ENCODE measurements around the gene ADGRL2. TPM values are rescaled to one million over a fixed set of nuclear protein-coding genes. Genes with fewer than 3 reads are reported as not detected.

ADGRL2 gene
- total RNA-seq, 1 experiment from 2014 or later = 25.3 TPM

GRCh38 chr1:81899214-81899821 is 98.6 kb downstream of the ADGRL2 start:
- no peaks in the 10 kb centered on the region for H3K9me2 ChIP-seq (ENCODE audit: insufficient read depth)
- no peaks in the 10 kb centered on the region for H3K9me3 ChIP-seq (ENCODE audit: insufficient read depth, low read depth)
- H3F3A ChIP-seq (ENCODE audit: insufficient read depth, low read depth) = no peaks in the 10 kb centered on the region
- BruUV-seq (replicated peaks) = no TSS peak
- H3K4me2 ChIP-seq = no peak overlapping the region
- H2AFZ ChIP-seq = no peak overlapping the region
- no peak for DNase-seq
- no peaks in the 10 kb centered on the region; the same call in 1 of the 2 replicates for H4K20me1 ChIP-seq (ENCODE audit: insufficient read depth)
- no peaks in the 10 kb centered on the region for H3K4me1 ChIP-seq (replicated peaks; ENCODE audit: insufficient read depth)
- H3K4me3 ChIP-seq = no peak overlapping the region
- ChIA-PET POLR2A (ENCODE audit: unreplicated experiment) (no interaction called here), CTCF (no interaction called here)
- no peaks in the 10 kb centered on the region for H3K79me2 ChIP-seq (ENCODE audit: low read depth)
- intact Hi-C loops (cut with micrococcal nuclease; ENCODE audit: unreplicated experiment) = no loop called here
- no peak overlapping the region for H3K27ac ChIP-seq
- no peaks in the 10 kb centered on the region for H3K36me3 ChIP-seq (ENCODE audit: low read depth)
- TF ChIP-seq EZH2 (IDR thresholded peaks at IDR 0.05; ENCODE audit: low read depth) (no peak), CTCF (conservative IDR thresholded peaks at IDR 0.05) (no peak)
- no peaks in the 10 kb centered on the region for H3K27me3 ChIP-seq (ENCODE audit: insufficient read depth, low read depth)

GRCh38 chr1:81907575-81907974 is 106.8 kb downstream of the ADGRL2 start:
- no peaks in the 10 kb centered on the region for H3K27me3 ChIP-seq (ENCODE audit: insufficient read depth, low read depth)
- 0 out of 2 replicates have a peak, but pooled peaks cover 6% of the 10 kb centered on the region for H3F3A ChIP-seq (ENCODE audit: insufficient read depth, low read depth)
- H3K4me1 ChIP-seq (replicated peaks; ENCODE audit: insufficient read depth) = peaks cover 12% of the 10 kb centered on the region
- no peak overlapping the region for H3K27ac ChIP-seq
- no peak for DNase-seq
- ChIA-PET POLR2A (ENCODE audit: unreplicated experiment) (no interaction called here), CTCF (no interaction called here)
- H2AFZ ChIP-seq = no peak overlapping the region
- no peaks in the 10 kb centered on the region for H3K9me2 ChIP-seq (ENCODE audit: insufficient read depth)
- no peaks in the 10 kb centered on the region for H3K9me3 ChIP-seq (ENCODE audit: insufficient read depth, low read depth)
- no peak for TF ChIP-seq EZH2 (IDR thresholded peaks at IDR 0.05; ENCODE audit: low read depth)
- TF ChIP-seq CTCF (conservative IDR thresholded peaks at IDR 0.05) = no peak
- no TSS peak for BruUV-seq (replicated peaks)
- 0 out of 2 replicates have a peak, but pooled peaks cover 3% of the 10 kb centered on the region for H3K79me2 ChIP-seq (ENCODE audit: low read depth)
- no peak overlapping the region for H3K4me2 ChIP-seq
- intact Hi-C loops (cut with micrococcal nuclease; ENCODE audit: unreplicated experiment) = no loop called here
- H3K4me3 ChIP-seq = no peak overlapping the region
- H3K36me3 ChIP-seq (ENCODE audit: low read depth) = no peaks in the 10 kb centered on the region
- H4K20me1 ChIP-seq (ENCODE audit: insufficient read depth) = peaks cover 12% of the 10 kb centered on the region; the same call in 1 of the 2 replicates

- Histone ChIP-seq H3K9me2 (ENCODE audit: insufficient read depth) (no peaks in the 10 kb centered on the region), H3K27me3 (ENCODE audit: insufficient read depth, low read depth) (no peaks in the 10 kb centered on the region), H3K27ac (no peak overlapping the region), H4K20me1 (ENCODE audit: insufficient read depth) (peaks cover 17% of the 10 kb centered on the region), H3K4me1 (replicated peaks; ENCODE audit: insufficient read depth) (peaks cover 18% of the 10 kb centered on the region), H3K4me2 (peak overlapping the region; percentile 37), H3K36me3 (ENCODE audit: low read depth) (no peaks in the 10 kb centered on the region), H3F3A (ENCODE audit: insufficient read depth, low read depth) (0 out of 2 replicates have a peak, but pooled peaks cover 12% of the 10 kb centered on the region), H3K9me3 (ENCODE audit: insufficient read depth, low read depth) (no peaks in the 10 kb centered on the region), H2AFZ (no peak overlapping the region), H3K79me2 (ENCODE audit: low read depth) (0 out of 2 replicates have a peak, but pooled peaks cover 6% of the 10 kb centered on the region), H3K4me3 (no peak overlapping the region)
- DNase-seq = peak in 1 of 2 experiments; percentile 93
- ChIA-PET CTCF (no interaction called here), POLR2A (ENCODE audit: unreplicated experiment) (no interaction called here)
- TF ChIP-seq CTCF (conservative IDR thresholded peaks at IDR 0.05) (no peak), EZH2 (IDR thresholded peaks at IDR 0.05; ENCODE audit: low read depth) (no peak)
- intact Hi-C loops (cut with micrococcal nuclease; ENCODE audit: unreplicated experiment) = no loop called here
- BruUV-seq (replicated peaks) = no TSS peak
Measured at GRCh38 chr1:81912383-81912782, 111.6 kb downstream of the ADGRL2 start.
